SHP77 treated with DMSO at 0.1 percent for 48 hours (cell line): Measurements from ENCODE around the gene HERC3.

Experiments
- DNase-seq: peaks from one replicate; lab custom pipeline; 2025; lab: John Stamatoyannopoulos, UW

HERC3 gene

GRCh38 chr4:88660446-88661294 lies 68.4 kb downstream of the HERC3 start:
- no peak for DNase-seq

- no peak for DNase-seq
Measured at GRCh38 chr4:88661739-88662138, 69.5 kb downstream of the HERC3 start.

GRCh38 chr4:88672987-88673386 lies 80.7 kb downstream of the HERC3 start:
- DNase-seq = no peak

- no peak for DNase-seq
Measured at GRCh38 chr4:88673886-88674285, 81.6 kb downstream of the HERC3 start.

- DNase-seq = no peak
Measured at GRCh38 chr4:88674565-88674964, 82.3 kb downstream of the HERC3 start.

GRCh38 chr4:88674979-88675378 lies 82.7 kb downstream of the HERC3 start:
- no peak for DNase-seq

GRCh38 chr4:88675543-88675942 lies 83.3 kb downstream of the HERC3 start:
- DNase-seq = no peak

- DNase-seq = no peak
Measured at GRCh38 chr4:88681209-88681608, 88.9 kb downstream of the HERC3 start.

GRCh38 chr4:88690355-88690754 lies 98.1 kb downstream of the HERC3 start:
- DNase-seq = no peak

GRCh38 chr4:88693792-88694191 lies 101.5 kb downstream of the HERC3 start:
- no peak for DNase-seq

- no peak for DNase-seq
Measured at GRCh38 chr4:88696630-88697029, 104.3 kb downstream of the HERC3 start.

- no peak for DNase-seq
Measured at GRCh38 chr4:88697141-88697540, 104.9 kb downstream of the HERC3 start.

GRCh38 chr4:88697588-88698329 lies 105.5 kb downstream of the HERC3 start, which contains the start of gene NAP1L5:
Gene NAP1L5 (minus strand): TSS chr4:88697829. CDS start chr4:88697754, 75 bp downstream.
- DNase-seq = no peak

GRCh38 chr4:88698519-88698918 lies 106.2 kb downstream of the HERC3 start:
- DNase-seq = no peak

GRCh38 chr4:88702782-88703181 lies 110.5 kb downstream of the HERC3 start:
- DNase-seq = no peak

- no peak for DNase-seq
Measured at GRCh38 chr4:88705223-88705622, 112.9 kb downstream of the HERC3 start.

GRCh38 chr4:88705805-88706492 lies 113.7 kb downstream of the HERC3 start:
- no peak for DNase-seq

GRCh38 chr4:88706574-88706973 lies 114.3 kb downstream of the HERC3 start:
- no peak for DNase-seq

- DNase-seq = no peak
Measured at GRCh38 chr4:88709989-88710388, 117.7 kb downstream of the HERC3 start.

- DNase-seq = no peak
Measured at GRCh38 chr4:88713782-88714181, 121.5 kb downstream of the HERC3 start.

- no peak for DNase-seq
Measured at GRCh38 chr4:88718098-88718497, 125.8 kb downstream of the HERC3 start.

GRCh38 chr4:88719381-88719780 lies 127.1 kb downstream of the HERC3 start:
- DNase-seq = no peak
